ENCODE measurements around the gene PDZD8. TPM values are rescaled to one million over a fixed set of nuclear protein-coding genes. Genes with fewer than 3 reads are reported as not detected.
"Not testable (repeated sequence)": the region's sequence is repeated elsewhere in the genome, so short reads cannot be mapped to it uniquely, and the experiment has no call there.

The PDZD8 gene
- total RNA-seq, 2 experiments from 2014 or later: 19.7 to 20.4 TPM

GRCh38 chr10:117306674-117307073, 68.6 kb downstream of the PDZD8 start:
- peaks cover 17% of the 10 kb centered on the region for H3K4me1 Mint-ChIP-seq
- H3K27me3 Mint-ChIP-seq: no peaks in the 10 kb centered on the region
- no peak overlapping the region for H3K27ac Mint-ChIP-seq
- H3K4me3 Mint-ChIP-seq: no peak overlapping the region
- no peak for DNase-seq
- H3K36me3 Mint-ChIP-seq: peaks cover 45% of the 10 kb centered on the region
- peaks cover 8% of the 10 kb centered on the region for H3K9me3 Mint-ChIP-seq

GRCh38 chr10:117303451-117303850, 71.8 kb downstream of the PDZD8 start:
- not testable (repeated sequence) for H3K27me3 Mint-ChIP-seq, H3K4me1 Mint-ChIP-seq, DNase-seq, H3K27ac Mint-ChIP-seq, H3K4me3 Mint-ChIP-seq
- Mint-ChIP-seq H3K36me3 (peaks cover 53% of the 10 kb centered on the region), H3K9me3 (peaks cover 19% of the 10 kb centered on the region)

- no peak overlapping the region for H3K27ac Mint-ChIP-seq
- no peak for DNase-seq
- H3K4me3 Mint-ChIP-seq: no peak overlapping the region
- H3K36me3 Mint-ChIP-seq: peaks cover 50% of the 10 kb centered on the region
- H3K4me1 Mint-ChIP-seq: no peaks in the 10 kb centered on the region
- H3K27me3 Mint-ChIP-seq: no peaks in the 10 kb centered on the region
- peaks cover 17% of the 10 kb centered on the region for H3K9me3 Mint-ChIP-seq
Measured at GRCh38 chr10:117300671-117301070, 74.6 kb downstream of the PDZD8 start.

- H3K4me1 Mint-ChIP-seq: no peaks in the 10 kb centered on the region
- no peaks in the 10 kb centered on the region for H3K27me3 Mint-ChIP-seq
- DNase-seq: no peak
- peaks cover 17% of the 10 kb centered on the region for H3K9me3 Mint-ChIP-seq
- peaks cover 41% of the 10 kb centered on the region for H3K36me3 Mint-ChIP-seq
- H3K27ac Mint-ChIP-seq: no peak overlapping the region
- H3K4me3 Mint-ChIP-seq: no peak overlapping the region
Measured at GRCh38 chr10:117299435-117299834, 75.8 kb downstream of the PDZD8 start.

- no peaks in the 10 kb centered on the region for H3K27me3 Mint-ChIP-seq
Measured at GRCh38 chr10:117298219-117298618, 77.0 kb downstream of the PDZD8 start.

GRCh38 chr10:117294735-117295134, 80.5 kb downstream of the PDZD8 start:
- Mint-ChIP-seq H3K27me3 (no peaks in the 10 kb centered on the region), H3K36me3 (peaks cover 13% of the 10 kb centered on the region), H3K27ac (no peak overlapping the region), H3K4me1 (peaks cover 5% of the 10 kb centered on the region), H3K9me3 (peaks cover 5% of the 10 kb centered on the region), H3K4me3 (no peak overlapping the region)
- DNase-seq: no peak

More at GRCh38 chr10:117298219-117298618, 77.0 kb downstream of the PDZD8 start:
- no peak overlapping the region for H3K27ac Mint-ChIP-seq
- H3K4me1 Mint-ChIP-seq: peaks cover 4% of the 10 kb centered on the region
- H3K9me3 Mint-ChIP-seq: peaks cover 16% of the 10 kb centered on the region
- H3K4me3 Mint-ChIP-seq: no peak overlapping the region
- H3K36me3 Mint-ChIP-seq: peaks cover 31% of the 10 kb centered on the region
- no peak for DNase-seq

GRCh38 chr10:117294039-117294645, 81.1 kb downstream of the PDZD8 start:
- H3K9me3 Mint-ChIP-seq: peaks cover under 1% of the 10 kb centered on the region
- no peaks in the 10 kb centered on the region for H3K27me3 Mint-ChIP-seq
- DNase-seq: no peak
- peaks cover 14% of the 10 kb centered on the region for H3K36me3 Mint-ChIP-seq
- H3K27ac Mint-ChIP-seq: no peak overlapping the region
- peaks cover 5% of the 10 kb centered on the region for H3K4me1 Mint-ChIP-seq
- no peak overlapping the region for H3K4me3 Mint-ChIP-seq

- not testable (repeated sequence) for H3K9me3 Mint-ChIP-seq
Measured at GRCh38 chr10:117290872-117291271, 84.4 kb downstream of the PDZD8 start.

GRCh38 chr10:117284716-117285494, 90.3 kb downstream of the PDZD8 start:
- H3K4me3 Mint-ChIP-seq: no peak overlapping the region
- H3K9me3 Mint-ChIP-seq: no peaks in the 10 kb centered on the region
- peaks cover 6% of the 10 kb centered on the region for H3K4me1 Mint-ChIP-seq
- DNase-seq: no peak
- no peaks in the 10 kb centered on the region for H3K27me3 Mint-ChIP-seq
- H3K36me3 Mint-ChIP-seq: peaks cover 24% of the 10 kb centered on the region
- no peak overlapping the region for H3K27ac Mint-ChIP-seq

More at GRCh38 chr10:117290872-117291271, 84.4 kb downstream of the PDZD8 start:
- not testable (repeated sequence) for H3K4me3 Mint-ChIP-seq, H3K4me1 Mint-ChIP-seq, H3K27ac Mint-ChIP-seq, H3K27me3 Mint-ChIP-seq, DNase-seq
- H3K36me3 Mint-ChIP-seq: peaks cover 13% of the 10 kb centered on the region

- Mint-ChIP-seq H3K4me1 (no peaks in the 10 kb centered on the region), H3K27me3 (no peaks in the 10 kb centered on the region), H3K36me3 (peaks cover 3% of the 10 kb centered on the region), H3K9me3 (no peaks in the 10 kb centered on the region), H3K4me3 (no peak overlapping the region), H3K27ac (no peak overlapping the region)
- DNase-seq: no peak
Measured at GRCh38 chr10:117277675-117278074, 97.6 kb downstream of the PDZD8 start.

- Mint-ChIP-seq H3K27me3 (no peaks in the 10 kb centered on the region), H3K27ac (no peak overlapping the region), H3K9me3 (no peaks in the 10 kb centered on the region), H3K36me3 (no peaks in the 10 kb centered on the region), H3K4me3 (no peak overlapping the region), H3K4me1 (no peaks in the 10 kb centered on the region)
- DNase-seq: no peak
Measured at GRCh38 chr10:117275121-117275520, 100.1 kb downstream of the PDZD8 start.

- Mint-ChIP-seq H3K9me3 (no peaks in the 10 kb centered on the region), H3K27me3 (no peaks in the 10 kb centered on the region), H3K36me3 (no peaks in the 10 kb centered on the region), H3K4me1 (no peaks in the 10 kb centered on the region), H3K27ac (no peak overlapping the region), H3K4me3 (no peak overlapping the region)
- no peak for DNase-seq
Measured at GRCh38 chr10:117274509-117274908, 100.7 kb downstream of the PDZD8 start.

GRCh38 chr10:117273980-117274379, 101.3 kb downstream of the PDZD8 start:
- Mint-ChIP-seq H3K9me3 (no peaks in the 10 kb centered on the region), H3K4me1 (no peaks in the 10 kb centered on the region), H3K27me3 (no peaks in the 10 kb centered on the region), H3K27ac (no peak overlapping the region), H3K36me3 (no peaks in the 10 kb centered on the region), H3K4me3 (no peak overlapping the region)
- no peak for DNase-seq

GRCh38 chr10:117272195-117273076, 102.8 kb downstream of the PDZD8 start:
- Mint-ChIP-seq H3K4me1 (no peaks in the 10 kb centered on the region), H3K27me3 (no peaks in the 10 kb centered on the region), H3K9me3 (no peaks in the 10 kb centered on the region), H3K36me3 (no peaks in the 10 kb centered on the region), H3K27ac (no peak overlapping the region), H3K4me3 (no peak overlapping the region)
- no peak for DNase-seq

- H3K4me3 Mint-ChIP-seq: no peak overlapping the region
- DNase-seq: no peak
- no peaks in the 10 kb centered on the region for H3K36me3 Mint-ChIP-seq
- H3K9me3 Mint-ChIP-seq: no peaks in the 10 kb centered on the region
- no peaks in the 10 kb centered on the region for H3K4me1 Mint-ChIP-seq
- no peak overlapping the region for H3K27ac Mint-ChIP-seq
- no peaks in the 10 kb centered on the region for H3K27me3 Mint-ChIP-seq
Measured at GRCh38 chr10:117271427-117271826, 103.8 kb downstream of the PDZD8 start.

Data from activated naive CD8-positive, alpha-beta T cell treated with anti-CD3 and anti-CD28 coated beads for 36 hours (primary cell).